ENCODE results near the gene SLC27A4.

Gene SLC27A4

DNA sequence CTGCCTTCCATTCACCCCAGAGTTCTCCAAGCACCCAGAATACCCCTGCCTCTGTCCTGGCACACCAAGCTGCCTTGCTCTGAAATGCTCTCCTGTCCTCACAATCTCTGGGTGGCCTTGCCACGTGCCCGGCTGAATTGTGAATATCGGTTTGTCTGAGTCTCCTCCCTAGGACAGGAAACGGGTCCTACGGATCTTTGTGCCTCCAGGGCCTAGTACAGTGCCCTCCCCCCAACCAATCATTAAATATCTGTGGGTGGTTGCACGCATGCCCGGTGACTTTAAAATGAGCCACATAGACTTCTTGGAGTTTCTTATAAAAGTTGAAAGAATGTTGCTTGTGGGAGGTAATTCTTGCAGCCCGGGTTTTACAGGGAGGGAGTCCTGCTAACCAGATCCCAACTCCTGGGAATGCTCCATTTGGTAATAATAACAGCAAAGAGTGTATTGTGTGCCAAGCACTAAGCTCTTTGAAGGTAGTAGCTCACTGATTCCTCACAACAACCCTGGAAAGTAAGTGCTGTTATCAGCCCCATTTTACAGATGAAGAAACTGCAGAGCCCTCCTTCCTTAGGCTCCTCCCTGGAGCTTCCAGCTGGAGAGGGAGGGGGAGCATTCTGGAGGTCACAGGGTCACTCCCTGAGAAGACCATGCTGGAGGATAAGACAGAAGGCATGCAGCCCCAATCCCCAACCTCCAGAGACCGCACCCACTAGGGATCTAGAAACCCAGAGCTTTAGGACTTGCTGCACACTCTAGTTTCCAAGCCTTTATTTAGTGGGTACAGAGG is 54.2 kb downstream of the SLC27A4 start:
- H3K9ac ChIP-seq (ENCODE audit: low read depth, low read length, poor library complexity): no peak overlapping the region
- H2AK5ac ChIP-seq (ENCODE audit: low read depth, low read length): no peak overlapping the region
- no peak overlapping the region for H2BK12ac ChIP-seq (ENCODE audit: low read length)
- no peak overlapping the region for H2BK120ac ChIP-seq (ENCODE audit: low read depth, low read length)
- no peak overlapping the region for H2BK5ac ChIP-seq (ENCODE audit: low read length)
- no peak overlapping the region for H4K91ac ChIP-seq (ENCODE audit: low read depth, low read length, poor library complexity)
- H3K4ac ChIP-seq (ENCODE audit: low read length): no peak overlapping the region
- H3K14ac ChIP-seq (ENCODE audit: low read length): no peak overlapping the region
- H2AFZ ChIP-seq (ENCODE audit: low read length): no peak overlapping the region
- peaks cover 0 to 31% of the 10 kb centered on the region in 2 donors for H3K36me3 ChIP-seq (replicated peaks in 1 of 2; ENCODE audit: control insufficient read depth in 2 of 2, insufficient read depth in 2 of 2, low read length in 2 of 2)
- H4K8ac ChIP-seq (ENCODE audit: low read depth, low read length): no peak overlapping the region
- no peak overlapping the region for H3K23ac ChIP-seq (ENCODE audit: low read depth, low read length, poor library complexity)
- H3K4me1 ChIP-seq (ENCODE audit: control insufficient read depth in 2 of 2, insufficient read depth in 1 of 2, low read depth in 1 of 2, low read length in 2 of 2): peaks cover 11 to 43% of the 10 kb centered on the region in 2 donors
- peaks cover 0 to 3% of the 10 kb centered on the region in 2 donors for H3K9me3 ChIP-seq (replicated peaks in 1 of 2; ENCODE audit: control insufficient read depth in 2 of 2, insufficient read depth in 1 of 2, low read depth in 1 of 2, low read length in 2 of 2)
- H3K4me2 ChIP-seq (ENCODE audit: insufficient read depth, low read length, poor library complexity, severe bottlenecking): no peak overlapping the region
- H3K18ac ChIP-seq (ENCODE audit: low read length): no peak overlapping the region
- H3K4me3 ChIP-seq (ENCODE audit: low read length in 2 of 2): no peak overlapping the region
- H2BK15ac ChIP-seq (ENCODE audit: low read length): no peak overlapping the region
- DNase-seq (ENCODE audit: low spot score): no peak
- WGBS, 2 donors (ENCODE audit: extremely low coverage in 2 of 2, insufficient read length in 2 of 2, insufficient replicate concordance in 1 of 2): no CpG with 5 or more reads among the region's 9 CpGs
- H3K27me3 ChIP-seq (ENCODE audit: control insufficient read depth in 3 of 3, insufficient read depth in 3 of 3, low read depth in 1 of 3, low read length in 3 of 3): peaks cover 0 to 81% (median 30%) of the 10 kb centered on the region in 3 experiments
- H3K27ac ChIP-seq (replicated peaks; ENCODE audit: low read length): no peak overlapping the region
- H3K79me1 ChIP-seq (ENCODE audit: low read depth, low read length): no peaks in the 10 kb centered on the region

GRCh38 chr9:128396970-128397613 is 56.8 kb downstream of the SLC27A4 start:
- H3K27me3 ChIP-seq (ENCODE audit: control insufficient read depth in 3 of 3, insufficient read depth in 3 of 3, low read depth in 1 of 3, low read length in 3 of 3): peaks cover 0 to 70% (median 20%) of the 10 kb centered on the region in 3 experiments
- H3K4me2 ChIP-seq (ENCODE audit: insufficient read depth, low read length, poor library complexity, severe bottlenecking): no peak overlapping the region
- H3K4me3 ChIP-seq (ENCODE audit: low read length in 2 of 2): no peak overlapping the region
- H3K27ac ChIP-seq (replicated peaks; ENCODE audit: low read length): no peak overlapping the region
- peaks cover 0 to 4% of the 10 kb centered on the region in 2 donors for H3K9me3 ChIP-seq (replicated peaks in 1 of 2; ENCODE audit: control insufficient read depth in 2 of 2, insufficient read depth in 1 of 2, low read depth in 1 of 2, low read length in 2 of 2)
- WGBS, 2 donors (ENCODE audit: extremely low coverage in 2 of 2, insufficient read length in 2 of 2, insufficient replicate concordance in 1 of 2): no CpG with 5 or more reads among the region's 19 CpGs
- no peak overlapping the region for H3K4ac ChIP-seq (ENCODE audit: low read length)
- H3K36me3 ChIP-seq (replicated peaks in 1 of 2; ENCODE audit: control insufficient read depth in 2 of 2, insufficient read depth in 2 of 2, low read length in 2 of 2): peaks cover 0 to 6% of the 10 kb centered on the region in 2 donors
- DNase-seq (ENCODE audit: low spot score): no peak
- no peaks in the 10 kb centered on the region for H3K79me1 ChIP-seq (ENCODE audit: low read depth, low read length)
- no peak overlapping the region for H3K9ac ChIP-seq (ENCODE audit: low read depth, low read length, poor library complexity)
- H2BK5ac ChIP-seq (ENCODE audit: low read length): no peak overlapping the region
- H2BK12ac ChIP-seq (ENCODE audit: low read length): no peak overlapping the region
- peak overlapping the region; percentile 49 for H3K14ac ChIP-seq (ENCODE audit: low read length)
- no peak overlapping the region for H4K91ac ChIP-seq (ENCODE audit: low read depth, low read length, poor library complexity)
- no peak overlapping the region for H3K18ac ChIP-seq (ENCODE audit: low read length)
- H2BK15ac ChIP-seq (ENCODE audit: low read length): no peak overlapping the region
- no peak overlapping the region for H2AK5ac ChIP-seq (ENCODE audit: low read depth, low read length)
- no peak overlapping the region for H2BK120ac ChIP-seq (ENCODE audit: low read depth, low read length)
- peak overlapping the region; percentile 5 for H2AFZ ChIP-seq (ENCODE audit: low read length)
- H4K8ac ChIP-seq (ENCODE audit: low read depth, low read length): no peak overlapping the region
- H3K4me1 ChIP-seq (ENCODE audit: control insufficient read depth in 2 of 2, insufficient read depth in 1 of 2, low read depth in 1 of 2, low read length in 2 of 2): peaks cover 9 to 20% of the 10 kb centered on the region in 2 donors
- no peak overlapping the region for H3K23ac ChIP-seq (ENCODE audit: low read depth, low read length, poor library complexity)

- DNase-seq (ENCODE audit: low spot score): no peak
- Histone ChIP-seq H3K18ac (ENCODE audit: low read length) (no peak overlapping the region), H3K79me1 (ENCODE audit: low read depth, low read length) (no peaks in the 10 kb centered on the region), H3K9ac (ENCODE audit: low read depth, low read length, poor library complexity) (no peak overlapping the region), H3K36me3 (replicated peaks in 1 of 2; ENCODE audit: control insufficient read depth in 2 of 2, insufficient read depth in 2 of 2, low read length in 2 of 2) (no peaks in the 10 kb centered on the region), H3K23ac (ENCODE audit: low read depth, low read length, poor library complexity) (no peak overlapping the region), H2BK120ac (ENCODE audit: low read depth, low read length) (no peak overlapping the region), H4K91ac (ENCODE audit: low read depth, low read length, poor library complexity) (no peak overlapping the region), H2BK5ac (ENCODE audit: low read length) (no peak overlapping the region), H3K9me3 (replicated peaks in 1 of 2; ENCODE audit: control insufficient read depth in 2 of 2, insufficient read depth in 1 of 2, low read depth in 1 of 2, low read length in 2 of 2) (peaks cover 0 to 4% of the 10 kb centered on the region in 2 donors), H3K4me2 (ENCODE audit: insufficient read depth, low read length, poor library complexity, severe bottlenecking) (no peak overlapping the region), H3K4me3 (ENCODE audit: low read length in 2 of 2) (no peak overlapping the region), H2AK5ac (ENCODE audit: low read depth, low read length) (no peak overlapping the region), H4K8ac (ENCODE audit: low read depth, low read length) (no peak overlapping the region), H2BK12ac (ENCODE audit: low read length) (no peak overlapping the region), H2BK15ac (ENCODE audit: low read length) (no peak overlapping the region), H3K4ac (ENCODE audit: low read length) (no peak overlapping the region), H3K14ac (ENCODE audit: low read length) (no peak overlapping the region), H3K4me1 (ENCODE audit: control insufficient read depth in 2 of 2, insufficient read depth in 1 of 2, low read depth in 1 of 2, low read length in 2 of 2) (peaks cover 5 to 19% of the 10 kb centered on the region in 2 donors), H2AFZ (ENCODE audit: low read length) (no peak overlapping the region), H3K27ac (replicated peaks; ENCODE audit: low read length) (no peak overlapping the region), H3K27me3 (ENCODE audit: control insufficient read depth in 3 of 3, insufficient read depth in 3 of 3, low read depth in 1 of 3, low read length in 3 of 3) (peaks cover 0 to 65% (median 12%) of the 10 kb centered on the region in 3 experiments)
- no CpG with 5 or more reads among the region's 7 CpGs for WGBS, 2 donors (ENCODE audit: extremely low coverage in 2 of 2, insufficient read length in 2 of 2, insufficient replicate concordance in 1 of 2)
Observed at GRCh38 chr9:128397831-128398230, 57.5 kb downstream of the SLC27A4 start.

DNA sequence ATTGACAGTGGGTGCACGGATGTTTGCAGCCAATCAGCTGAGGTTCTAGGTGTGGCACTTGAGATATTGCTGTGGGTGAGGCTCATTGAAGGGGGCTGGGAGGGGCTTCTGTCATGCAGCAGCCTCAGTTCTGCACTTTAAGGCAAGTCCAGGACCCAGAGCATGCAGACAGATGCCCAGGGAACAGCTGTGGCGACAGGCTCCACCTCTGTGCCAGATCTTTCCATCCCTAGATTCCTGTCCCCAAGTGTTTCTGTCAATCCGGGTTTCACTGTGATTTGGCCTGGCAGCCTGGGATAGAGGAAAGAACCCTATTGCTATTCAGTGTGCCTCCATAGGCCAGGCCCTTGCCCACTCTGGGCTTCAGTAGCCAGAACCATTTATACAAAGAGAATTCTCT is 59.5 kb downstream of the SLC27A4 start:
- Histone ChIP-seq H2AFZ (ENCODE audit: low read length) (no peak overlapping the region), H4K91ac (ENCODE audit: low read depth, low read length, poor library complexity) (no peak overlapping the region), H3K4me1 (ENCODE audit: control insufficient read depth in 2 of 2, insufficient read depth in 1 of 2, low read depth in 1 of 2, low read length in 2 of 2) (peaks cover under 1 to 14% of the 10 kb centered on the region in 2 donors), H3K14ac (ENCODE audit: low read length) (no peak overlapping the region), H3K9ac (ENCODE audit: low read depth, low read length, poor library complexity) (no peak overlapping the region), H2BK15ac (ENCODE audit: low read length) (no peak overlapping the region), H4K8ac (ENCODE audit: low read depth, low read length) (no peak overlapping the region), H2BK12ac (ENCODE audit: low read length) (no peak overlapping the region), H3K79me1 (ENCODE audit: low read depth, low read length) (no peaks in the 10 kb centered on the region), H3K4me2 (ENCODE audit: insufficient read depth, low read length, poor library complexity, severe bottlenecking) (no peak overlapping the region), H3K36me3 (replicated peaks in 1 of 2; ENCODE audit: control insufficient read depth in 2 of 2, insufficient read depth in 2 of 2, low read length in 2 of 2) (no peaks in the 10 kb centered on the region), H3K9me3 (replicated peaks in 1 of 2; ENCODE audit: control insufficient read depth in 2 of 2, insufficient read depth in 1 of 2, low read depth in 1 of 2, low read length in 2 of 2) (peaks cover 0 to 4% of the 10 kb centered on the region in 2 donors), H2BK5ac (ENCODE audit: low read length) (no peak overlapping the region), H3K27me3 (ENCODE audit: control insufficient read depth in 3 of 3, insufficient read depth in 3 of 3, low read depth in 1 of 3, low read length in 3 of 3) (peaks cover 0 to 58% (median 6%) of the 10 kb centered on the region in 3 experiments), H3K4ac (ENCODE audit: low read length) (no peak overlapping the region), H2AK5ac (ENCODE audit: low read depth, low read length) (no peak overlapping the region), H3K4me3 (ENCODE audit: low read length in 2 of 2) (no peak overlapping the region), H2BK120ac (ENCODE audit: low read depth, low read length) (no peak overlapping the region), H3K23ac (ENCODE audit: low read depth, low read length, poor library complexity) (no peak overlapping the region), H3K18ac (ENCODE audit: low read length) (no peak overlapping the region), H3K27ac (replicated peaks; ENCODE audit: low read length) (no peak overlapping the region)
- no CpG with 5 or more reads among the region's 3 CpGs for WGBS, 2 donors (ENCODE audit: extremely low coverage in 2 of 2, insufficient read length in 2 of 2, insufficient replicate concordance in 1 of 2)
- no peak for DNase-seq (ENCODE audit: low spot score)
